ENCODE data around the gene MTARC1.

DNA sequence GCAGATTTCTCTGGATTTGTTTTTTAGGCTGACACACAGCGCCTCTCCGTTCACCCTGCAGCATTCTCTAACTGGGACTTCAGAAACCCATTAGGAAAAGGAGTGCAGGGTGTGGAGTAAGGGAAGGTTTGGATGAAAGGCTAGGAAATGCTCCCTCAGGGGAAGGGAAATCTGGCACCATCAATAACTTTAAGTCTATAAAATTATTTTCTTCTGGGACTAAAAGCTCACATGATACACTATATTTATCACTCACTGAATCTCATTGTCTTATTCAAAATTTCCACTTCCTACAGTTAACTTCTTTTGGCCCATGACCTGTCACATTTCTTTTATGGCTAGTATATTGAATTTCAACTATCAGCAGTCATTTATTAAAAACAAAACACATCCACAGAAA, 46.7 kb downstream of the MTARC1 start:
- TF ChIP-seq GATA3 (IDR thresholded peaks at IDR 0.05; ENCODE audit: low read depth, low read length) = no peak
- no peak for TF ChIP-seq GATA2 (IDR thresholded peaks at IDR 0.05; ENCODE audit: low read depth, low read length)
